Transverse colon (tissue), 4 donors: ENCODE measurements around the gene ZNF146. TPM values are rescaled to one million over a fixed set of nuclear protein-coding genes. Genes with fewer than 3 reads are reported as not detected.
"Not testable (repeated sequence)": the region's sequence is repeated elsewhere in the genome, so short reads cannot be mapped to it uniquely, and the experiment has no call there.

ENCODE experiments used
- DNase-seq: peaks from one replicate; pipeline ENCODE4 v3.0.0-alpha.2; 2019
- H3K27ac ChIP-seq, 4 donors: fragments of 200-600 bp; sonication (generic); 2 replicates each; pipeline ENCODE4 v1.5.1; 2016 to 2018; ENCODE audit warnings: inconsistent platforms in 4 of 4
- H3K27me3 ChIP-seq: fragments of 200-600 bp; sonication (generic); 2 replicates; pipeline ENCODE4 v1.5.1; 2017; ENCODE audit warnings: inconsistent platforms
- H3K36me3 ChIP-seq, 4 donors: fragments of 200-600 bp; sonication (generic); 2 replicates each; pipeline ENCODE4 v1.5.1; 2017 to 2019; ENCODE audit warnings: inconsistent platforms in 4 of 4
- H3K4me1 ChIP-seq, 4 donors: fragments of 200-600 bp; sonication (generic); 2 replicates each; pipeline ENCODE4 v1.5.1; 2017 to 2020; ENCODE audit warnings: inconsistent platforms in 4 of 4
- H3K4me3 ChIP-seq, 4 donors: fragments of 200-600 bp; sonication (generic); 1 replicate in 1 of 4; 2 replicates in 3 of 4; pipeline versions ENCODE4 v1.5.1 to v1.6.1; 2017 to 2019; ENCODE audit warnings: inconsistent platforms in 4 of 4
- H3K9me3 ChIP-seq, 2 donors: fragments of 200-600 bp; sonication (generic); 2 replicates each; pipeline ENCODE4 v1.5.1; 2017 to 2019; ENCODE audit warnings: inconsistent platforms in 2 of 2
- WGBS, 2 donors: methylation state at CpG; one replicate each; pipeline ENCODE4 v1.1.5; 2018; ENCODE audit warnings: low coverage in 1 of 2; 5-methylcytosine and 5-hydroxymethylcytosine counted together
- in situ Hi-C, 4 donors: fragments of 200-750 bp; cut with MboI; loops; one replicate each; pipeline versions ENCODE4 v1.15.0 to v1.15.1; 2017; ENCODE audit warnings: low sequenced_read_pairs in 3 of 4, low pct_ligation_motif_present in 1 of 4, low pct_unique_long_range_greater_than_20kb in 1 of 4
- intact Hi-C: fragments of 100-400 bp; cut with DNase I; formaldehyde crosslinking; loops from one replicate; pipeline ENCODE4 v1.15.1; 2023; ENCODE audit warnings: low total_unique reads
- small RNA-seq, 4 donors: library from RNA; depleted of rRNA; stranded (forward); fragments of <200 nt; gene quantifications; one replicate each; pipeline ENCODE3, GENCODE V24; 2016
- total RNA-seq, 4 donors: library from RNA; depleted of rRNA; stranded (reverse); fragments of >200 nt; gene quantifications; one replicate each; pipeline ENCODE4 v1.1.0, GENCODE V29; 2016

ZNF146 gene
- total RNA-seq, 4 donors from 2014 or later = 10.8 to 105 (median 52.2) TPM

DNA sequence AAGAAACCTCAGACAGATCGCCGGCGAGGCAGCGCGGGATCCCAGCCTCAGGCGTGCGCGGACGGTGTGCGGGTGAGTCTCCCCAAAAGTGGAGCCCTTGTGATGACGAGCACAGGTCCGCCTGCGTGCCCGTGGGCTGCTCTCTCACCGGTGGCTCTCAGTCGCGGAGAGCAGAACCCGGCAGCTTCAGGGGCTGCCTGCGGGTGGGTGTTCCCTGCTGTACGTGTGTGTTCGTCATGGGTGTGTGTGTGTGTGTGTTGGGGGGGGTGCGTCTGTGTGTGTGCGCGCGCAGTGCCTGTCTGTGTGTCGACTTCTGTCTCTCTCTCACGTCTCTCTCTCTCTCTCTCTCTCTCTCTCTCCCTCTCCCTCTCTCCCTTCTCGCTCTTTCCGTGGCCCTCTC lies 54.4 kb downstream of the ZNF146 start:
- H3K27ac ChIP-seq, DNase-seq, H3K4me3 ChIP-seq, H3K27me3 ChIP-seq, H3K9me3 ChIP-seq, H3K36me3 ChIP-seq, intact Hi-C loops, in situ Hi-C loops, H3K4me1 ChIP-seq: not testable (repeated sequence)
- 99% methylated on average over 12 of the region's 29 CpGs; no CpG with 5 or more reads in 1 of the 2 donors for WGBS, 2 donors

Small RNAs within 50 kb of the gene (small RNA-seq; reads per million reads assigned to genes)
- gene RF00019 = 0 reads per million in 4 donors

Other genes with a start within 250 kb of the ZNF146 start
- 10 to 100 TPM; 30.3 to 83.8 (median 55.4) TPM for gene SDHAF1, start 219.9 kb upstream of the ZNF146 start, total RNA-seq
- gene SYNE4, start 206.3 kb upstream of the ZNF146 start, total RNA-seq = 1 to 10 TPM in 3 of 4 donors, not detected in 1; 1.2 to 9.0 (median 2.9) TPM
- gene ALKBH6, start 200.9 kb upstream of the ZNF146 start, total RNA-seq = 100 to 1,000 TPM in 2 of 4 donors, 10 to 100 TPM in 2; 27.6 to 151 (median 83.2) TPM
- gene CLIP3, start 182.2 kb upstream of the ZNF146 start, total RNA-seq = 10 to 100 TPM in 3 of 4 donors, 1 to 10 TPM in 1; 7.0 to 37.6 (median 23.5) TPM
- gene THAP8, start 160.8 kb upstream of the ZNF146 start, total RNA-seq = 10 to 100 TPM in 2 of 4 donors, 1 to 10 TPM in 1, not detected in 1; 9.5 to 64.1 (median 11.2) TPM
- 10 to 100 TPM in 1 of 4 donors, 1 to 10 TPM in 1, under 1 TPM in 2; 0.37 to 20.7 (median 0.97) TPM for gene WDR62, start 160.2 kb upstream of the ZNF146 start, total RNA-seq
- gene OVOL3, start 104.0 kb upstream of the ZNF146 start, total RNA-seq = not detected
- 10 to 100 TPM in 3 of 4 donors, not detected in 1; 15.1 to 44.9 (median 44.0) TPM for gene POLR2I, start 100.2 kb upstream of the ZNF146 start, total RNA-seq
- 100 to 1,000 TPM in 2 of 4 donors, 10 to 100 TPM in 2; 82.4 to 175 (median 134) TPM for gene TBCB, start 99.6 kb upstream of the ZNF146 start, total RNA-seq
- 100 to 1,000 TPM; 222 to 304 (median 248) TPM for gene CAPNS1, start 75.0 kb upstream of the ZNF146 start, total RNA-seq
- 10 to 100 TPM in 2 of 4 donors, 1 to 10 TPM in 1, not detected in 1; 7.8 to 26.3 (median 11.7) TPM for gene COX7A1, start 62.7 kb upstream of the ZNF146 start, total RNA-seq
- 1 to 10 TPM in 2 of 4 donors, under 1 TPM in 1, not detected in 1; 1.00 to 4.1 (median 4.0) TPM for gene ZNF565, start 441 bp upstream of the ZNF146 start, total RNA-seq
- 10 to 100 TPM in 1 of 4 donors, 1 to 10 TPM in 3; 2.2 to 10.3 (median 6.3) TPM for gene ZFP14, start 164.1 kb downstream of the ZNF146 start, total RNA-seq
- 1 to 10 TPM in 3 of 4 donors, under 1 TPM in 1; 0.80 to 3.7 (median 2.4) TPM for gene ZFP82, start 203.5 kb downstream of the ZNF146 start, total RNA-seq